GM10847 (cell line): Measurements from ENCODE around the gene ZFHX2.

ENCODE experiments used
- POLR2A ChIP-seq: IDR thresholded peaks from 2 replicates; pipeline ENCODE4 v1.6.1; 2011; ENCODE audit not compliant: insufficient read length; ENCODE audit errors: extremely low read depth

The ZFHX2 gene

DNA sequence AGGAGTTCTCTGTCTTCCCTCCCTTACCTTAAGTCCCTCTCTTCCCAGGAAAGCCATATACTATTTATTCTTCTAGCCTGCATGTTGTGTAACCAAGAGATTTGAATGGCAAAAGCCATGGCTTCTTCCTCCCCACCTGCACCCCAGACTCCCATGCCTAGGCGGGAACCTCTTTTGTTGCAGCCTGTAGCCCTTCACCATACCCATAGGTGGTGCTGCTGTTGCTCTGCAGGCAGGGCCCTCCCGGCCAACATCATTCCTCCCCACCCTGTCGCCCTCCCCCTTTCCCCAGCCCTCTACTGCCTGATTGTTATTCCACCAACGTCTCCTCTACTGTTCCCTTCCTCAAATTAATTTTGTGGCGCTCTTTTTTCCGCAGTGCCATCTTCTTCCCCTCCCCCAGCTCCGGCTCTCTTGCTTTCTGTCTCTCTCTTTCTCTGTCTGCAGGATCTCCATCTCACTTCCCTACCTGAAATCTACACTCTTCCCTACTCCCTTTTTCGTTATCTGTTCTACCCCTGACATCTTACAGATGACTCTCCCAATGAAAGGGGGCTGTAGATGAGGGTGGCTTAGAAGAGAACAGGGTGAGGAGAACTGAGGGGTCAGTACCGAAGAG lies 68.2 kb downstream of the ZFHX2 start:
- TF ChIP-seq POLR2A = no peak

DNA sequence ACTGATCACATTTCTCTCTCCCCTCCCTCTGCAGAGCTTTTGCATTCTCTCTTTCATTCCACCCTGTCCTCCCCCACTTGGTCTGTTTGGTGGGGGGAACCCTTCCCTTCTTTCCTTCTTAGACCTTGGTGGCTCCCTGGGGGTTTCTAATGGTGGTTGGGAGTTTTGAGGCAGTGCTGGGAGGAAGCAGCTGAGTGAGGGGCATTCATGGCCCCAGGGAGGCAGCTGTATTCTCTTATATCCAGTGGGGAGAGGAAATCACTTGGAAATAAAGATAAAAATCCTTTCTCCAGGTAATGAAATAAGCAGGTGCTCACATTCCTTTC lies 68.8 kb downstream of the ZFHX2 start:
- TF ChIP-seq POLR2A = no peak

DNA sequence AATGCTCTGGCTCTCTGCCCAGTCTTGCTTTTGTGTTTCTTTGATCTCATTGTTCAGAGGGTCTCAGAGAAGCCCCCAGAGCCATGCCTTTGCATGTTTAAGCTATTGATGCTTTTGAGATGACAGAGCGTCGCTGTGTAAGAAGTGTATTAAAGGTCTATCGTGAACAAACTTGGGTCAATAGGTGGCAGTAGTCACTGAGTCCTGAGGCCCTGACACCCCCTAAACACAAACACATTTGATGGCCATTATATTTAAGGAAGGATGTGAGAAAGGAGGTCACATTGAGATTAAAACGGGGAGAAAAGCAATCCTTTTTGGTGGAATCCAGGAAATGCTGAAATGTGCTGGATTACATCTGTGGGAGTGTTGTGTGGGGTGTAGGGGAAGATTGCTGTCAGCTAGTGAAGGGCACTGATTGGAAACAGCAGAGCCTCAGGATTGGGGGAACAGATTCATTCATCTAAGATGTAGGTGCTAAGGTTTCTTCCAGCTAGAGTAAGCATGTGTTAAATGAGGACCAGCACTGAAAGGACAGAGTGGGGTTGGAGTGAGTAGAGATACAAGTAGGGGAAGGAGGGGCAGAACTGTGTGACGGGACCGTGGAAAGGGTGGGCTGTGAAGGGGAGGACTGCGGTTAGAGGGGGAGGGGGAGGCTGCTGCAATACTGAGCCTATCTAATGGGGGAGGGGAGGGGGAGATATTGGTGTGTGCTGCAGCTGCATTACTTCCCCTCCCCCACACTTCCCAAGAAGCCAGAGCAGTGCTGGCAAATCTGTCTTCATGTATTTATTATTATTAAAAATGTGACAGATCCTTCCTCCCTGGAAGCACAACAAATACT lies 69.4 kb downstream of the ZFHX2 start:
- no peak for TF ChIP-seq POLR2A

DNA sequence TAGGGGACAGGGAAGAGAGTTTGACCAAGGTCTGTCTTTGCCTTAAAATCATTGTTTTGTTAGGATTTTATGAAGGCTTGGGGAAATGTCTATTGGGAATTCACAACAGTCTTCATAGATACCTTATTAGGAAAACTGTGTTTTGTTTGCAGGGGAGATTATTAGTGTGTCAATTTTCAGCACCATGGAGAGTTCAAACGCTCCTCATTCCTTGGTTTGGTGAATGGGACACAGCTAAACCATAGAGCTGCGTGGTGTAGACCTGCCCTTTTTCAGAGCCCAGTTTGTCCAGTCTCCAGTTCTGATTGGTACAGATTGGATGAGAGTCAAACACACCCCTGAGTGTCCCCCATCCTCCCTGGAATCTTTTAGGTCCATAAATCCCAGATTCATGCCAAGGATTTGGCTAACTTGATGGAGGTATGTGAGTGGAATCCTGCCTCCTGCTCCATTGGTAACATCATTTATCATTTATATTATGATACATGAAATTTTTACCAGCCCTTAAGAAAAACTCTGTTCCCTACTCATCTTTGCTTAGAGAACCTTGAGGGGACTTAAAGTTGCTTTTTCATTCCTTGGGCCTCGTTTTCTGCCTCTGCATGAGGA lies 70.1 kb downstream of the ZFHX2 start:
- no peak for TF ChIP-seq POLR2A

DNA sequence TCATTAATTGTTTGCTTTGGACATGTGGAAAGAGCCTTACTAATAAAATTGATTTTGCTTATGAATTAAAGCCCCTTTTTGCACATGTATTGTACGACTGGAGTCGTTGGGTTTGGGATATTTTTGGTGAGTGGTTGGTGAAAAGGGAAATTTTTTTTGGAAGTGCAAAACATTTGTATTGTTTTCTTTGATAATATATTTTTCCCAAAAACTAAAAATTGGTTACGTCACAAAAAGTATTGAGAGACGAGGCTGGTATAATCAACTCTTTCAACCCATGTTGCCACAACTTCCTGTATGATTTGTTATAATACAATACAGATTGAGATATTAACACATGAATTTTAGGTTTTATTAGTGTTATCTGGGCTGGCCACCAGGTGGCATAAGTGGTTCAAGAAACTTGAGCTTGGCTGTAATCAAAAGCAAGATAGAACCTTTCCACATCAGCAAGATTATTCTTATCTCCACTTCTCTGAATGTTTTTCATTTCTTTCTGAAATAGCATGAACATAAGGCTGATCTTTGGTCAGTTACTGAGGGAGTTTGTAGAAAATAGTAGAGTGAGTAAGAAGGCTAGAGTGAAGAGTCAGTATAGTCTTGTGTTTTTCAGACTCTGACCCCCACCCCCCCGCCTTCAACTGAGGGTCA lies 73.3 kb downstream of the ZFHX2 start:
- TF ChIP-seq POLR2A = no peak

DNA sequence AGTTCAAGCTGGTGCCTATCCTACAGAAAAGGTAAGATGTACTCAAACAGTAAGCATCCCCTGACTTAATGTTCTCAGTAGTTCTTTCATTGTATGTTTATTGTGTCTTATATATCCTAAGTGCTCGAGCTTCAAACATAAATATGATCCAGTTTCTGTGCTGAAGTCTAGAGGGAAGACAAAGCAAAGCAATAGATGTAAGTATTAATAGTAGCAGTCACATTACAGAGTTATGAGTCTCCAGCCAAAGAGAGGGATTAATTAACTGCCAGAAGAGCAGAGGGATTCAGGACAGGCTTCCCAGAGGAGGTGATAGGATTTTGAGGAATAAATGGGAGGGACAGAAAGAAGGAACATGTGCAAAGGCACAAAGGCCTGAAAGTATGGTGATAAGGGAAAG lies 80.6 kb downstream of the ZFHX2 start:
- TF ChIP-seq POLR2A = no peak
